Posterior cingulate gyrus (tissue), 11 donors: ENCODE data around the gene MAP2K7.
A peak's percentile ranks its signal among the peaks of the same experiment; 100 is the strongest.

Source experiments
- DNase-seq, 10 donors: peaks; one replicate each; pipeline versions ENCODE4 v3.0.0 to v3.0.0-alpha.2; 2020 to 2021; ENCODE audit warnings: mixed read lengths in 3 of 10
- intact Hi-C: fragments of 100-400 bp; cut with DNase I; formaldehyde crosslinking; loops from one replicate; pipeline ENCODE4 v1.15.1; 2023

Gene MAP2K7

GRCh38 chr19:7865262-7865911, 38.3 kb upstream of the MAP2K7 start:
- intact Hi-C loops = no loop called here
- DNase-seq = peak in 3 of 10 donors; percentile 47 to 65 (median 52)

DNA sequence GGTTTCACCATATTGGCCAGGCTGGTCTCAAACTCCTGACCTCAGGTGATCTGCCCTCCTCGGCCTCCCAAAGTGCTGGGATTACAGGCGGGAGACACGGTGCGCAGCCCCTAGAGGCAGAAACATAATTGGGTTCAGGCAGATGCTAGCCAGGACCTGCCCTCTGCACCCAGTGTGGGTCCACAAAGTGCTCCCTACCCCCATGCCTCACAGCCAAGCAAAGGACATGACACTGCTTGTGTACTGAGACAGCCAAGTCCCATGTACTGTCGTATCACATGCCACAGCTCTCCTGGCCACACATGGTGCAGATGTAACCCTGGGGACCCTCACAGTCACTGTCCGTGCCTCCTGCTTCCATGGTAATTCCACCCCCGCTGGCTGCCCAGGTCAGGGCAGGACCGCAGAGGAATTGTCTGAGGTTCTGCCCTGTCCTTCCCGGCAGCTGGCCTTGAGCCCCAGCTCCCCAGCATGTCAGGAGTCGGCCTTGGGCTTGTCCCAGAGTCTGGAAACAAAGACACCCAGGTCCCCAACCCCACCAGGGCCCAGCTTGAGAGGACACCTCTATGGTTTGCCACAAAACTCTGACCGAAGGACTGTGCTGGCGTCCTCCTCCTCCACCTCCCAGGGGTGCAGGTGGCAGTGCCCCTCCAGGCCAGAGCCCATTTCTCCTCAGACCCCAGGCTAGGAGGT, 37.1 kb upstream of the MAP2K7 start:
- intact Hi-C loops = no loop called here
- peak in 3 of 10 donors; percentile 45 to 80 (median 73) for DNase-seq

DNA sequence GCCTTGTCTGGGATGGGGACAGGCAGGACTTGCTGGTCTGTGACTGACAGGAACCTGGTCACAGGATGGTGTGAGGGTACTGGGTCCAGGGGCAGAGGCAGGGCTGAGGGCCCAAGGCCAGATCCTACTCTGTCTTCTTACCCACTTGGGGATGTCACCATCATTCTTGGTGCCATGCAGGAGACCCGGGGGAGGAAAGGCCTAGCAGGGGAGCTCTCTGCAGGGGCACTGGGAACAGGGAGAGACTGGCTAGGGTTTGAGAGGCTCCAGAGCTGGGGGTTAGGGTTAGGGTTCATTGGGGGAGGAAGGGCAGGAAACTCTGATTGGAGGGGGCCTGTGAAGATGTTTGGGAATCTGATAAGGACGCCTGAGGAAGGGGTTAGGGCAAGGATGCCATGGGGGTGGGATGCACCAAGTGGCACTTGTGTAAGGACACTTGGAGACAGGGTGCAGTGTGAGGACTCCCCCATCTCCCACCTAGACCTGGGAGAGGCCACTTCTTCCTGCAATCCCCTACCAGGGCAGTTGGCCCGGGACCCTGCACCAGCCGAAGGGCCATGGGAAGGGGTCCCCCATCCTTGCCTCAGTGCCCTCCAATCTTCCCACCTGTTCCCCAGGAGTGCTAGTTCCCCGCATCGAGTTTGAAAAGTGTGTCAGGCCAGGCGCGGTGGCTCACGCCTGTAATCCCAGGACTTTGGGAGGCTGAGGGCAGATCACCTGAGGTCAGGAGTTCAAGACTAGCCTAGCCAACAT, 36.4 kb upstream of the MAP2K7 start:
- DNase-seq = peak in 2 of 10 donors; percentile 21 to 84
- intact Hi-C loops = no loop called here

GRCh38 chr19:7868326-7868670, 35.4 kb upstream of the MAP2K7 start:
- DNase-seq = peak in 1 of 10 donors; percentile 88
- intact Hi-C loops = no loop called here

GRCh38 chr19:7868671-7869452, 34.8 kb upstream of the MAP2K7 start:
- peak in 6 of 10 donors; percentile 51 to 95 (median 63) for DNase-seq
- intact Hi-C loops = no loop called here

DNA sequence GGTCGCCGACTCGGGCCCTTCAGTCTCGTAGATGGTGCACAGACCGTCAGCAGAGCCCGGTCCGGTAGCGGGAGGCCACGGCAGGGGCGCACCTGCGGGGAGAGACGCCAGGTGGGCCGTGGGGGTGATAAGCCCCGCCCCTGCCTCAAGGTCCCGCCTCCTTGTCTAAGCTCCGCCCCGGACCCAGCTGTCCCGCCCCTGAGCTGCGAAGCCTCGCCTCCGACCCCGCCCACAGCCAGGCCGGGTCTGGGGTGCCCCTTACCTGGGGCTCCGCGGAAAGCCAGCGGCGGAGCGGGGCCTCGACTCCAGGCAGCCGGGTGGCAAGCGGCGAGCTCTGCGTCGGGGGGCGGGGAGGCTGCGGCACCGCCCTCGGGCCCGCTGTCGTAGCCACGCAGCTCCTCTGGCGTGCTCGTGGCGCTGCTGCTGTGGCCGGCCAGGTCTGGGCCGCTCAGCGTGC, 34.2 kb upstream of the MAP2K7 start:
- DNase-seq = peak in 7 of 10 donors; percentile 42 to 95 (median 60)
- intact Hi-C loops = no loop called here

- peak in 3 of 10 donors; percentile 50 to 90 (median 85) for DNase-seq
- intact Hi-C loops = no loop called here
Observed at GRCh38 chr19:7869910-7870511, 33.7 kb upstream of the MAP2K7 start.

DNA sequence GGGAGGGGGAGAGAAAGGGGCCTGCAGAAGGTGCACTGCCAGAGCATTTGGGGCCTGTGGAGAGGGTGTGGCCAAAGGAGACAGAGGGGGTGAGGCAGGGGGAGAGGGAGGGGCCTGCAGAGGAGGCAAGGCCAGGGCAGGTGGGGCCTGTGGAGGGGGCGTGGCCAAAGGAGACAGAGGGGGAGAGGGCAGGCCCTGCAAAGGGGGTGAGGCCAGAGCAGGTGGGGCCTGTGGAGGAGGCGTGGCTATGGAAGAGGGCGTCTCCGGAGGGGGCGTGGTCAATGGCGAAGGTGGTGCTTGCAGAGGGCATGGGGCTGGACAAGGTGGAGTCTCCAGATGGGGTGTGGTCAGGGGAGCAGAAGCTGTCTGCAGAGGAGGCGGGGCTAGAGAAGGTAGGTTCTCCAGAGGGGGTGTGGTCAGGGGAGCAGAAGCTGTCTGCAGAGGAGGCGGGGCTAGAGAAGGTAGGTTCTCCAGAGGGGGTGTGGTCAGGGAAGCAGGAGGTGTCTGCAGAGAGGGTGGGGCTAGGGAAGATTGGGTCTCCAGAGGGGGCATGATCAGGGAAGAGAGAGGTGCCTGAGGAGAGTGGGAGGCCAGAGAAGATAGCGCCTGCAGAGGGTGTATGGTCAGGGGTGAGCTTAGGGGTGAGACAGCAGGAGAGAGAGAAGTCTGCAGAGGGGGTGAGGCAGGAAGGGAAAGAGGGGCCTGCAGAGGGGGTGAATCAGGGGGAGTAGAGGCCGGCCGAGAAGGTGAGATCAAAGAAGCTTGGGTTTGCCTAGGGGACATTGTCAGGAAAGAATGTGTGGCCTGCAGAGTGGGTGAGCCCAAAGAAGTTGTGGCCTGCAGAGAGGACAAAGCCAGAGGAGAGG, 32.9 kb upstream of the MAP2K7 start:
- peak in 4 of 10 donors; percentile 35 to 94 (median 80) for DNase-seq
- intact Hi-C loops = no loop called here

GRCh38 chr19:7871437-7872305, 32.0 kb upstream of the MAP2K7 start:
- intact Hi-C loops = no loop called here
- peak in 7 of 10 donors; percentile 68 to 95 (median 71) for DNase-seq

DNA sequence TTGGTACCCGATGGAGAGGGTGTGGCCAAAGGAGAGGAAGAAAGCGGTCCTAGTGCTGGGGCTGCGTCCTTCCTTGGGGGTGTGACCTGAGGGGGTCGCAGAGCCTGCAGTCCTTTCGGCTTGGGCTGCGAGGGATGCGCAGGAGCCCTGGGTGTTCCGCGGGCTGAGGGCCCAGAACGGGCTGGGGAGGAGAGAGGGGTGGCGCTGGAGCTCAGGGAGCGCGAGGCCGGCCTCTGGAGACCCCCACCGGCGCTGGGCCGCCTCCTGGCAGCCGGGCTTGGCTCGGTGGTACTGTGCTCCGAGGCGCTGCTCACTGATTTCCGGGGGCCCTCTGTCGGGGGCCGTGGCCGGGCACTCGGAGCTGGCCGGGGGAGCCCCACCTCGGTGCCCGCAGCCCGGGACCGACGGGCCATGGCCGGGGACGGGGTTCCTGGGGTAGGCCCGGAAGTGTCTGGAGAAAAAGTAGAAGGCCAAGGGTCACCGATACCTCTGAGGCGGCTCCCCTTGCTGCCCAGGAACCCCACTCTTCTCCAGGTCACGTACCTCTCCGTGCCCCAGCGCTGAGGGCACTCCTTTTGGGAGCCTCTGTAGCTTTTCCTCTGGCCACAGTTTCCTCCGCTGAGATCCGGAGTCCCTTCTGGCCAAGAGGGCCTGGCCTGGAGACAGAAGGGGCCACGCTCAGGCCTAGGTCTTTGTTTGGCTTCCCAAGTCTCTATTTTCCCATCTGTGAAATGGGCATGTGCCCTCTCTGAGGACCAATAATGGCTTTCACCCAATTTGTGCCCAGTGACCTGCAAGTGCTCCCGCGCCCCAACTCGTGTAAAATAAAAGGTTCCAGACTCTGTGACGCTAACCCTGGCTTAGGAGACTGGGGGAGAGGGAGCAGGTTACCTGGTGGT, 31.1 kb upstream of the MAP2K7 start:
- peak in 1 of 10 donors; percentile 77 for DNase-seq
- intact Hi-C loops = no loop called here

DNA sequence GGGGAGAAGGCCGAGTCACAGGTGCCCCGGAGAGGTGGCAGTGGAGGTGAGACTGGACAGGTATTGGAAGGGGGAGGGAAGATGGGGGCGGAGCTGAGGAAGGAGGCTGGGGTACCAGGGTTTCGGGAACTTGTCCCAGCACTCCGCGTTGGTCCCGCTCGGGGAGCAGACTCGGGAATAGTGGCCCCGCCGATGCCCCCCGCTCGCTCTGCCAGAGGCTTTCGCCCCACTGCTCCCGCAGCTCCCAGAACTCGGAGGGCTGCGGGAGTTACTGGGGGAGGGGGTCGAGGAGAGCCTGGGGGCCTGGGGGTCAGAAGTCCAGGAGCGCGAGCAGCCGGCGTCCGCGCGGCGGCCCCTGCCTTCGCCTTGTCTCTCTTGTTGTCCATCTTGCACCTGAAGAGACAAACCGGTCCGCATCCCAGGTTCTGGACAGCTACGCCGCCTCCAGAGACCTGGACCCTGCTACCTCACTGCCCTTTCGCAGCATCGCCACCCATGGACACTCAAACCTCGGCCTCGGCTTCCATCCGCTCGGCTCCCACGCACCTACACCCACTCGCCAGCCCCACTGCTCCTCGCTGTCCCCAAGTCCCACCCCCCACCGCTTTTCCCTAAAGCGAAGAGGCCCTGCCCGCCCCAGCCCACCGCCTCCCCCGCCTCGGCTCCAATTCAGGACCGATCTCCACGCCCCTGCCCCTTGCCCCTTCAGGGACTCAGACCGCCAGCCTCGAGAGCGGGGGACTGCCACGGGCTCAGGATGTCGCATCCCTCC, 30.2 kb upstream of the MAP2K7 start:
- intact Hi-C loops = no loop called here
- peak in 1 of 10 donors; percentile 46 for DNase-seq

DNA sequence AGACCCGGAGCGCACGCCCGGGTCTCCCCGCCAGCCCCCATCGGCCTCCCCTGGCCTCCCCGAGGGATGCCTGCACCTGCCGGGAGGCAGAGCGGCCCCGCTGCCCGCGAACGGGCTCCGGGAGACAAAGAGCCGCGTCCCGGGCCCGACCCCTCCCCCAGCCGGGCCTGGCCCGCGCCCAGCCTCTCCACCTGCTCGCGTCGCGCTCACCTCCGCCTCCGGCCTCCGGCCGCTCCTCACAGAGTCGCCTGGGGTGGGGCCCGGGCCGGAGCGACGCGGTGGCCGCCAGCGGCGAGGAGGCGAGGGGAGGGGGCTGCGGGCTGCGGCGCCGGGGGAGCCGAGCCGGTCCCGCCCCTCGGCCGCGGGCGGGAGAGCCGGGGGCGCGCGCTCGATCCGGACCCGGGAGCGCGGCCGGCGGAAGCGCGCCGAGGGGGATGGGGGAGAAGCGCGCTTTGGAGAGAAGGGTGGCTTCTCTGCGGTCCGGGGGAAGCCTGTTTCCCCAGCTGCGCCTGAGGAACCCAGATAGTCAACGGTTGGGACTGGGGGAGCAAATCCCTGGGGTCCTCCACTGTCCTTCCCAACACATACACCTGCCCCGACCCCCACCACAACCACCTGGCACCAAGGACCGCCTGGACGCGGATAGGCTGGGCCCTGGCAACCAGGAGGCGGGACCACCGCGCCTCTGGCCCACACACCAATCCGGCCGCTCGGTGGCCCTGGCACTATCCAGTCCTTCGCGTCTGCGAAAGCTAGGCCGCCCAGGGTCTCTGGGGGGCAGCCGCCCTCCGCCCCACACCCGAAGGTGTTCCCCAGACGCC, 29.4 kb upstream of the MAP2K7 start, which contains the start of gene PRR36:
TSS of gene PRR36 (minus strand) at position 315 of the 821 bp plus-strand sequence. CDS start 701 bp downstream, outside the sequence.
- intact Hi-C loops = no loop called here
- peak in 9 of 10 donors; percentile 44 to 97 (median 83) for DNase-seq

DNA sequence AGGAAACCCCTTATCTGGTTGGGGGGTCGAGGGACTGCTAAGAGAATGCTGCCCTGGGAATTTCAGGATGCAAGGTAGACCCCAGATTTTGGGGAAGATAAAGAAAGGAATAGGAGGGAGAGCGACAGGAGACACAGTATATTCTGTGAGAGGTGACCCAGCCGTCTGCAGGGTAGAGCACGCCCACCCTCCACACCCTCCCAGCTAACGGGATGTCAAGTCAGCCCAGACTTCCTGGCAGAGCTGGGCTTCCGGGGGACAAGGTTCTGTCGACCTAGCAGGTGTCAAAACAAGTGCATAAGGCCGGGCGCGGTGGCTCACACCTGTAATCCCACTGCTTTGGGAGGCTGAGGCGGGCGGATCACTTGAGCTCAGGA, 28.8 kb upstream of the MAP2K7 start:
- no peak for DNase-seq
- intact Hi-C loops = no loop called here

GRCh38 chr19:7877249-7877836, 26.3 kb upstream of the MAP2K7 start:
- intact Hi-C loops = no loop called here
- DNase-seq = no peak
